Peyer's patch (tissue), 4 donors: ENCODE measurements around the gene TBL3.

Experiments
- POLR2A ChIP-seq, 2 donors: fragments of 450-650 bp; IDR thresholded peaks; one replicate each; pipeline ENCODE4 v1.5.1; 2017; ENCODE audit warnings: antibody characterized with exemption in 2 of 2, mild to moderate bottlenecking in 2 of 2, moderate library complexity in 2 of 2
- TF ChIP-seq, protein P1 (sequence below), 6 experiments: fragments of 450-650 bp in 4 of 6; fragments of 200-600 bp in 2 of 6; sonication (generic) in 1 of 6; IDR thresholded peaks; one replicate each; pipeline ENCODE4 v1.5.1; 2017 to 2019; ENCODE audit warnings: antibody characterized with exemption in 6 of 6, mild to moderate bottlenecking in 3 of 6, moderate library complexity in 1 of 6

DNA sequence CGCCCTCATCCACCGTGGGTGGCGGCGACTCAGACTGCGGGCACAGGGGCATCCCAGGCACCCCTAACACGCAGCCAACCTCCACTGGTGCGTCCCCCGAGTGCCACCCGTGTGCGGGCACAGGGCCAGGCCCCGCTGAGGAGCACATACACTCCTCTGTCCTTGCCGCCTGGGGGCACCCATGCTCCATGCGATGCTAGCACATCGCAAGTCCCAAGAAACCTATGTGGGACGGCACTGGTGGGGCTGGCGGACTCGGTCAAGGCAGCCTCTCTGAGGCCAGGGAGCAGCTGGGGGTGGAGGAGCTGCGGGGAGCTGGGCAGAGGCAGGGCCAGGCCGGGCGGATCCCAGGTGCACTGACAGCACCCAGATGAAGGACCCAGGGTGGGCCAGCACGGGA is 33.8 kb downstream of the TBL3 start:
- TF ChIP-seq, protein P1, sequence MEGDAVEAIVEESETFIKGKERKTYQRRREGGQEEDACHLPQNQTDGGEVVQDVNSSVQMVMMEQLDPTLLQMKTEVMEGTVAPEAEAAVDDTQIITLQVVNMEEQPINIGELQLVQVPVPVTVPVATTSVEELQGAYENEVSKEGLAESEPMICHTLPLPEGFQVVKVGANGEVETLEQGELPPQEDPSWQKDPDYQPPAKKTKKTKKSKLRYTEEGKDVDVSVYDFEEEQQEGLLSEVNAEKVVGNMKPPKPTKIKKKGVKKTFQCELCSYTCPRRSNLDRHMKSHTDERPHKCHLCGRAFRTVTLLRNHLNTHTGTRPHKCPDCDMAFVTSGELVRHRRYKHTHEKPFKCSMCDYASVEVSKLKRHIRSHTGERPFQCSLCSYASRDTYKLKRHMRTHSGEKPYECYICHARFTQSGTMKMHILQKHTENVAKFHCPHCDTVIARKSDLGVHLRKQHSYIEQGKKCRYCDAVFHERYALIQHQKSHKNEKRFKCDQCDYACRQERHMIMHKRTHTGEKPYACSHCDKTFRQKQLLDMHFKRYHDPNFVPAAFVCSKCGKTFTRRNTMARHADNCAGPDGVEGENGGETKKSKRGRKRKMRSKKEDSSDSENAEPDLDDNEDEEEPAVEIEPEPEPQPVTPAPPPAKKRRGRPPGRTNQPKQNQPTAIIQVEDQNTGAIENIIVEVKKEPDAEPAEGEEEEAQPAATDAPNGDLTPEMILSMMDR (IDR thresholded peaks at IDR 0.05) = no peak
- TF ChIP-seq POLR2A (IDR thresholded peaks at IDR 0.05) = no peak
